Aorta (tissue), 5 donors: ENCODE data around the gene ATXN10. TPM values are rescaled to one million over a fixed set of nuclear protein-coding genes. Genes with fewer than 3 reads are reported as not detected.

Source experiments
- ATAC-seq: fragments of 200-7000 bp; cut with Tn5 transposase; one replicate; pipeline ENCODE4 v1.9.1; 2022; ENCODE audit warnings: moderate library complexity; ENCODE audit not compliant: low FRiP score
- DNase-seq, 2 donors: peaks; one replicate each; pipeline ENCODE4 v3.0.0-alpha.2; 2020
- H3K27ac ChIP-seq, 2 donors: one replicate each; pipeline ENCODE4 v1.5.1; 2013; ENCODE audit warnings: low read length in 2 of 2, mild to moderate bottlenecking in 2 of 2, moderate library complexity in 2 of 2, control low read depth in 1 of 2, inconsistent platforms in 1 of 2, low read depth in 1 of 2
- H3K27me3 ChIP-seq, 2 donors: one replicate each; pipeline ENCODE4 v1.6.1; 2013; ENCODE audit warnings: control low read depth in 1 of 2, low read length in 1 of 2, mild to moderate bottlenecking in 1 of 2, moderate library complexity in 1 of 2; ENCODE audit not compliant: insufficient read depth in 2 of 2, control insufficient read depth in 1 of 2
- H3K36me3 ChIP-seq, 2 donors: one replicate each; pipeline ENCODE4 v1.6.1; 2013; ENCODE audit warnings: control low read depth in 1 of 2, low read length in 1 of 2, mild to moderate bottlenecking in 1 of 2; ENCODE audit not compliant: insufficient read depth in 2 of 2, control insufficient read depth in 1 of 2
- H3K4me1 ChIP-seq, 2 donors: one replicate each; pipeline ENCODE4 v1.6.1; 2013; ENCODE audit warnings: low read length in 2 of 2, control low read depth in 1 of 2, mild to moderate bottlenecking in 1 of 2, moderate library complexity in 1 of 2; ENCODE audit not compliant: insufficient read depth in 2 of 2, control insufficient read depth in 1 of 2
- H3K4me3 ChIP-seq, 2 donors: one replicate each; pipeline ENCODE4 v1.5.1; 2013; ENCODE audit warnings: low read length in 2 of 2, control low read depth in 1 of 2, mild to moderate bottlenecking in 1 of 2
- H3K9me3 ChIP-seq: one replicate; pipeline ENCODE4 v1.6.1; 2013; ENCODE audit warnings: mild to moderate bottlenecking, low read length; ENCODE audit not compliant: control insufficient read depth
- WGBS, 2 donors: extraction: QIAGEN DNeasy Blood & Tissue Kit; methylation state at CpG; one replicate each; pipeline ENCODE4 v1.1.7; 2013; 5-methylcytosine and 5-hydroxymethylcytosine counted together
- intact Hi-C, 2 donors: fragments of 100-400 bp; cut with DNase I; formaldehyde crosslinking; loops; one replicate each; pipeline versions ENCODE4 v1.14.2 to v1.15.0; 2022
- polyA plus RNA-seq, 2 donors: library from polyadenylated mRNA; stranded (reverse); fragments of 200-250 nt; gene quantifications; one replicate each; pipeline ENCODE4 v1.2.3, GENCODE V29; 2013
- total RNA-seq, 2 donors: library from RNA; stranded (reverse); fragmentation: NEBNext Ultra II Directional; extraction: Animal tissue kit (Norgen Biotek cat#: 25700); gene quantifications; one replicate each; pipeline ENCODE4 v1.2.1, GENCODE V29; 2021
- donor health status: healthy with polysubstance abuse.
- donor health status: Bipolar disorder and iron deficiency.
- donor health status: DM: no; HTN: no; CAD: no.
- donor health status: DM: no; HTN: no; CAD: no.
- donor health status: DM: yes; HTN: yes; CAD: no.

Gene ATXN10
- total and polyA plus RNA-seq, 4 donors = 43.1 to 126 (median 80.8) TPM

DNA sequence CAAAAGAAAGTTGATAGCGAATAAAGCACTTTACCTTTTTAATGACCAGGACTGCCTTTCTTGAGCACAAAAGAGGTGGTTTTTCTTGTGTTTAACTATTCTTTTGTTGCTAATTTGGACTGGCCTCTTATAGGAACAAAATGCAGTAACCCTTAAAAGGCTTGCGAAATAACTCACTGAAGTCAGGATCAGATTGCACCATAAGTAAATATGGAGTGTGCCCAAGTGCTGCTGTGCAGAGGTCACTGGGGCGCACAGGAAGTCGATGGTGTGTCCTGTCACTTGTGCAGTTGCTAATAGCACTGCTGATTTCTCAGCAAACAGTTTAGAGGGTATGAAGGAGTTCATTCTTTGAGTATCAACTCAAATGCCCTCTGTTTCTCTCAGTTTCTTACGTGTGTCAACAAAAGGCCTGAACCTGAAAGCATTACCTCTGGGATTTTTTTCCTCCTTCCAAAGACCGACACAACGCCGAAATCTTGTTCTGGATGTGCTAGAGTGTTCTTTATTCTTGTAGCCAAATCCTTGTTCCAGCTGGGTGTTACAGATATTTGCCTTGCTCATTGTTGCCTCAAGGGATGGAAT, 71.3 kb downstream of the ATXN10 start:
- H3K9me3 ChIP-seq = no peaks in the 10 kb centered on the region
- WGBS, 2 donors = 42% methylated on average over 8 of the region's 8 CpGs
- no peak overlapping the region for H3K4me3 ChIP-seq
- ATAC-seq (no peak), DNase-seq (peak in 1 of 2 donors; percentile 61)
- H3K27ac ChIP-seq = peak overlapping the region; percentile 62 to 98
- H3K36me3 ChIP-seq = peaks cover 0 to 4% of the 10 kb centered on the region in 2 donors
- intact Hi-C loops = loop anchor here in 1 of 2 donors (5.0 kb wide), 1 partner anchor 71 kb away; the partner anchor contains the start of gene ATXN10
- no peaks in the 10 kb centered on the region for H3K27me3 ChIP-seq
- peaks cover 8 to 16% of the 10 kb centered on the region in 2 donors for H3K4me1 ChIP-seq

DNA sequence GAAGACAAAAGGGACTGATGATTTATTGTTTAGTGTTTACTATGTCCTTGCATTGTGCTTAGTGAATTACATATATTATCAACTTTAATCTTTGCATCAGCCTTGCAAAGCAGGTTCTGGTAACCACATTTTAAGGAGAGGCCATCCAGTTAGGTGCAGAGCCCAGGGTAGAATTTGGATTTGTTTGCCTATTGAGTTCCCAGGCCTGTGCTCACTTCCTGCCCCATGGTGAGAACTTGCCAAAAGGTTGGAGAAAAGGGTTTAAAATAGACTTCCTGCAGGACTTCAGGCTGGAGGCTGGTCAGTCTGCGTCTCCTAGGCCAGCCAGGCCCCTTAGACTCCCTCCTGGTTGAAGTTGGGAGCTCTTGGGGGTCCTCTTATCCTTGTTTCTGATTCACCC, 72.1 kb downstream of the ATXN10 start:
- H3K27ac ChIP-seq = peak overlapping the region; percentile 62 to 98
- 7 to 8% methylated on average over 1 of the region's 1 CpG for WGBS, 2 donors
- no peak overlapping the region for H3K4me3 ChIP-seq
- DNase-seq = peak in 1 of 2 donors; percentile 63
- H3K9me3 ChIP-seq = no peaks in the 10 kb centered on the region
- peak; percentile 71 for ATAC-seq
- no peaks in the 10 kb centered on the region for H3K27me3 ChIP-seq
- H3K36me3 ChIP-seq = peaks cover 0 to 4% of the 10 kb centered on the region in 2 donors
- peaks cover 8 to 16% of the 10 kb centered on the region in 2 donors for H3K4me1 ChIP-seq
- intact Hi-C loops = loop anchor here in 1 of 2 donors (5.0 kb wide), 1 partner anchor 71 kb away; the partner anchor contains the start of gene ATXN10

- H3K36me3 ChIP-seq = peaks cover 0 to 4% of the 10 kb centered on the region in 2 donors
- H3K4me3 ChIP-seq = no peak overlapping the region
- no peaks in the 10 kb centered on the region for H3K27me3 ChIP-seq
- H3K4me1 ChIP-seq = peaks cover 8 to 16% of the 10 kb centered on the region in 2 donors
- DNase-seq = no peak
- ATAC-seq = no peak
- intact Hi-C loops = loop anchor here in 1 of 2 donors (5.0 kb wide), 1 partner anchor 72 kb away; the partner anchor contains the start of gene ATXN10
- 64 to 67% methylated on average over 5 of the region's 5 CpGs for WGBS, 2 donors
- peak overlapping the region; percentile 62 to 98 for H3K27ac ChIP-seq
- no peaks in the 10 kb centered on the region for H3K9me3 ChIP-seq
Observed at GRCh38 chr22:45744442-45744841, 72.8 kb downstream of the ATXN10 start.

- DNase-seq = no peak
- intact Hi-C loops = no loop called here
- Histone ChIP-seq H3K9me3 (no peaks in the 10 kb centered on the region), H3K27me3 (no peaks in the 10 kb centered on the region), H3K4me1 (peaks cover 0 to 10% of the 10 kb centered on the region in 2 donors), H3K36me3 (no peaks in the 10 kb centered on the region), H3K4me3 (no peak overlapping the region), H3K27ac (no peak overlapping the region)
- 74 to 77% methylated on average over 3 of the region's 3 CpGs for WGBS, 2 donors
- ATAC-seq = no peak
Observed at GRCh38 chr22:45750626-45751025, 79.0 kb downstream of the ATXN10 start.

GRCh38 chr22:45752036-45752435, 80.4 kb downstream of the ATXN10 start:
- WGBS, 2 donors = 39 to 50% methylated on average over 2 of the region's 2 CpGs
- no peak overlapping the region for H3K27ac ChIP-seq
- intact Hi-C loops = no loop called here
- H3K27me3 ChIP-seq = no peaks in the 10 kb centered on the region
- H3K9me3 ChIP-seq = no peaks in the 10 kb centered on the region
- H3K36me3 ChIP-seq = no peaks in the 10 kb centered on the region
- DNase-seq (no peak), ATAC-seq (no peak)
- no peak overlapping the region for H3K4me3 ChIP-seq
- peaks cover 0 to 8% of the 10 kb centered on the region in 2 donors for H3K4me1 ChIP-seq

DNA sequence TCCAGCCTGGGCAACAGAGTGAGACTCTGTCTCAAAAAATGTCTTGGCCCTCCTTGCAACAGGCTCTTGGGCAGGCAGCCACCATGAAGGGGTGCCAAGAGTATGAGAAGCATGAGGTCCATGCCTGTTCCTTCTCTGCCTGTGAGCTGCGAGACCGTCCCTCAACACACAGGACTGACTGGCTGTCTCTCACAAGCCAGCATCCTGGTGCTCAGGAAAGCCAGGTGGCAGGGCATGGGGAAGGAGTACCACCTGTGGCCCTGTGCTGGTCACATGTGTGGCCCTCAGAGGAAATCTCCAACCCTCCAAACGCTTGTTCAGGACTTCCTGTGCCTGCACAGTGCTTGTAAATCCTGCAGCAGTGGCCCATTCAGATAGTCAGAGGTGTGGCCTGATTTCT, 83.2 kb downstream of the ATXN10 start:
- intact Hi-C loops = loop anchor here in 1 of 2 donors (5.0 kb wide), 1 partner anchor 73 kb away; no protein-coding TSS in a partner anchor
- 35 to 45% methylated on average over 3 of the region's 3 CpGs for WGBS, 2 donors
- H3K9me3 ChIP-seq = no peaks in the 10 kb centered on the region
- ATAC-seq (no peak), DNase-seq (peak in 1 of 2 donors; percentile 71)
- H3K27me3 ChIP-seq = no peaks in the 10 kb centered on the region
- peaks cover 3% of the 10 kb centered on the region in 2 donors for H3K4me1 ChIP-seq
- H3K36me3 ChIP-seq = no peaks in the 10 kb centered on the region
- no peak overlapping the region for H3K27ac ChIP-seq
- H3K4me3 ChIP-seq = no peak overlapping the region

DNA sequence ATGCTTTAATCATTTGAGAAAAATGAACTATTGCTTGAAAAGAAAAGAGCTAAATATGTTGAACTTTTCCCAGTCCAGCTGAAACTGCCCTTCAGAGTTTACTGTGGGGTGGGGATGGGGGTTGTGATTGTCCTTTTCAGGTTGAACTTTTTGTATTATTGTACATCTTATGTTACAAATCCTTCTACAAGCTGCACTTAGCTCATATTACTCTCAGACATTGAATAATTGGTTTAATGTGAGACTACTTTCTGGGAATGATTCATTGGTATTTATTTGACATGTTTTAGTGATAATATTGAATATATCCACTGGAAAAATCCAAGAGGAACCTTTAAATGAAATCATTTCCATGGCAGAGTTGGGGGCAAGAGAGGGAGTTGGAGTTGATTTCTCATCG, 84.9 kb downstream of the ATXN10 start:
- 4 to 14% methylated on average over 1 of the region's 1 CpG for WGBS, 2 donors
- Histone ChIP-seq H3K36me3 (no peaks in the 10 kb centered on the region), H3K27me3 (no peaks in the 10 kb centered on the region), H3K4me3 (no peak overlapping the region), H3K9me3 (no peaks in the 10 kb centered on the region), H3K4me1 (peaks cover 3% of the 10 kb centered on the region in 2 donors), H3K27ac (peak overlapping the region in 1 of 2 donors; percentile 69)
- intact Hi-C loops = loop anchor here in 1 of 2 donors (5.0 kb wide), 1 partner anchor 74 kb away; no protein-coding TSS in a partner anchor
- ATAC-seq (no peak), DNase-seq (no peak)

DNA sequence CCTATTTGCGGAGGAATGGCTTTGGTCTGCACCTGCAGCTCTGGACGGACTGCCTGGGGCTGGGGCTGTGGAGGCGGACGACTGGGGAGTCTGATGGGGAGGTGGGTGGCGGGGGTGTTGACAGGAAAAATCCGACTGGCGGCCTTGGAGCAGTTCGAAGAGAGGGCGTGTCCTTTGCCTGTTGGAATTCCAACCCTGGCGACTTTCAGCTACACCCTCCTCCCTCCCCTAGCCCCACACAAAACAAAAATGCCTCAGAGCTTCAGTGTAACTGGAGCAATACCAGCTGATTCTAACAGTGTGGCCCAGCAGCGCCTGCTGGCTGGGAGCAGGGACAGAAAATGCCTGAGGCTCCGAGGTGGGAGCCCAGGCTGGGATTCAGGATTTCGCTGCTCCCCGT, 85.4 kb downstream of the ATXN10 start:
- H3K9me3 ChIP-seq = no peaks in the 10 kb centered on the region
- DNase-seq = peak in 1 of 2 donors; percentile 64
- peak overlapping the region in 1 of 2 donors; percentile 69 for H3K27ac ChIP-seq
- no peak overlapping the region for H3K4me3 ChIP-seq
- H3K4me1 ChIP-seq = peaks cover 3% of the 10 kb centered on the region in 2 donors
- WGBS, 2 donors = 1 to 8% methylated on average over 14 of the region's 14 CpGs
- H3K36me3 ChIP-seq = no peaks in the 10 kb centered on the region
- intact Hi-C loops = loop anchor here in 1 of 2 donors (5.0 kb wide), 1 partner anchor 75 kb away; no protein-coding TSS in a partner anchor
- no peaks in the 10 kb centered on the region for H3K27me3 ChIP-seq
- peak; percentile 73 for ATAC-seq

DNA sequence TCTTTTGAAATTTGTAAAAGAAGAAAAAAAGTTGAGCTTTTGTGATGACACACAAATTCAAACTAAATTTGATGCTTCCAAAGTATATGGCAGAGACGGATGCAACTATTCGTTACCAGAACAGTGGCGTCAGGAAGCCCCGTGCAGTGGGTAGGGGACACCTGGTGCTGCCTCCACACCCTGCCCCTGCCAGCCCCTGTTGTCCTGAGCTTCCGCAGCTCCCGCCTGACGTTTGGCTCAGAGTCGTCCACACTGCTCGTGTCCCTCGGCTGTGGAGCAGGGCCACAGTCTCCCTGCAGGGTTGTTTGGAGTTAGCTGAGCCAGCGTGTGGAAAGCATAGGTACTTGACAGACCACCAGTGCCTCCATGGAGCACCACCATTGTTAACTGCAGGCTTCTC, 86.3 kb downstream of the ATXN10 start:
- ATAC-seq (no peak), DNase-seq (no peak)
- WGBS, 2 donors = 71% methylated on average over 11 of the region's 11 CpGs
- intact Hi-C loops = loop anchor here in 1 of 2 donors (5.0 kb wide), 1 partner anchor 76 kb away; no protein-coding TSS in a partner anchor
- no peak overlapping the region for H3K4me3 ChIP-seq
- no peaks in the 10 kb centered on the region for H3K9me3 ChIP-seq
- H3K27ac ChIP-seq = no peak overlapping the region
- H3K36me3 ChIP-seq = no peaks in the 10 kb centered on the region
- H3K27me3 ChIP-seq = no peaks in the 10 kb centered on the region
- peaks cover 0 to 3% of the 10 kb centered on the region in 2 donors for H3K4me1 ChIP-seq
